AG09309 (cell line): ENCODE measurements around the gene DPF1.

Experiments
- DNase-seq: peaks from one replicate; pipeline ENCODE4 v3.0.0-alpha.2; 2010; ENCODE audit warnings: low read depth
- H3K4me3 ChIP-seq: 2 replicates; pipeline ENCODE4 v1.5.1; 2011; ENCODE audit warnings: mild to moderate bottlenecking, low read depth, low read length, moderate library complexity; ENCODE audit not compliant: control insufficient read depth
- TF ChIP-seq, protein P1 (sequence below): IDR thresholded peaks from 2 replicates; pipeline ENCODE4 v1.5.1; 2011; ENCODE audit warnings: mild to moderate bottlenecking, low read depth, low read length, inconsistent platforms; ENCODE audit not compliant: insufficient read depth, control insufficient read depth; ENCODE audit errors: missing control alignments

Gene DPF1

DNA sequence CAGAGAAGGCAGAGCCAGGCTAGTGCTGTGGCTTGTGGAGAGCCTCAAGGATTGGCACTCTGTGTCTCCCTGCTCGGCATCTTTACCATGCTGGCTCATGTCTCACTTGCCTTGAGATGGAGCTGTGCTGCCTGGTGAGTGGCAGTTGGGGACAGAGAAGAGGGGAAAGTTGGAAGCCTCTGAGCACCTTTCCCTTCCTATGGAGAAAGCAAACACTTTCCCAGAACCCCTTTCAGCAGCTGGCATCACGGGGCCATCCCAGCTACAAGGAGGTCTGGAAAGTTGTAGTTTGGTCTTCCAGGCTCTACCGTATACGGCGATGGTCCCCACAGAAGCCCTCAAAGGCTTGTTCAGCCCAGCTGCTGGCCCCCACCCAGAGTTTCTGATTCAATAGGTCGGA is 58.7 kb downstream of the DPF1 start:
- no peak for DNase-seq
- no peak overlapping the region for H3K4me3 ChIP-seq
- TF ChIP-seq, protein P1, sequence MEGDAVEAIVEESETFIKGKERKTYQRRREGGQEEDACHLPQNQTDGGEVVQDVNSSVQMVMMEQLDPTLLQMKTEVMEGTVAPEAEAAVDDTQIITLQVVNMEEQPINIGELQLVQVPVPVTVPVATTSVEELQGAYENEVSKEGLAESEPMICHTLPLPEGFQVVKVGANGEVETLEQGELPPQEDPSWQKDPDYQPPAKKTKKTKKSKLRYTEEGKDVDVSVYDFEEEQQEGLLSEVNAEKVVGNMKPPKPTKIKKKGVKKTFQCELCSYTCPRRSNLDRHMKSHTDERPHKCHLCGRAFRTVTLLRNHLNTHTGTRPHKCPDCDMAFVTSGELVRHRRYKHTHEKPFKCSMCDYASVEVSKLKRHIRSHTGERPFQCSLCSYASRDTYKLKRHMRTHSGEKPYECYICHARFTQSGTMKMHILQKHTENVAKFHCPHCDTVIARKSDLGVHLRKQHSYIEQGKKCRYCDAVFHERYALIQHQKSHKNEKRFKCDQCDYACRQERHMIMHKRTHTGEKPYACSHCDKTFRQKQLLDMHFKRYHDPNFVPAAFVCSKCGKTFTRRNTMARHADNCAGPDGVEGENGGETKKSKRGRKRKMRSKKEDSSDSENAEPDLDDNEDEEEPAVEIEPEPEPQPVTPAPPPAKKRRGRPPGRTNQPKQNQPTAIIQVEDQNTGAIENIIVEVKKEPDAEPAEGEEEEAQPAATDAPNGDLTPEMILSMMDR = no peak

DNA sequence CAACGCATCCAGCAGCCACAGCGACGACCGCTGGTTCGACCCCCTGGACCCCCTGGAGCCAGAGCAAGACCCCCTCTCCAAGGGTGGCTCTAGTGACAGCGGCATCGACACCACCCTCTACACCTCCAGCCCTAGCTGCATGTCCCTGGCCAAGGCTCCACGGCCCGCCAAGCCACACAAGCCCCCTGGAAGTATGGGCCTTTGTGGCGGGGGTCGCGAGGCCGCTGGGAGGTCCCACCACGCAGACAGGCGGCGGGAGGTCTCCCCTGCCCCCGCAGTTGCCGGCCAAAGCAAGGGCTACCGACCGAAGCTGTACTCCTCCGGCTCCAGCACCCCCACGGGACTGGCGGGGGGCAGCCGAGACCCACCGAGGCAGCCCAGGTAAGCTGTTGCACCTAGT is 59.5 kb downstream of the DPF1 start:
- TF ChIP-seq, protein P1 = no peak
- no peak overlapping the region for H3K4me3 ChIP-seq
- DNase-seq = no peak

DNA sequence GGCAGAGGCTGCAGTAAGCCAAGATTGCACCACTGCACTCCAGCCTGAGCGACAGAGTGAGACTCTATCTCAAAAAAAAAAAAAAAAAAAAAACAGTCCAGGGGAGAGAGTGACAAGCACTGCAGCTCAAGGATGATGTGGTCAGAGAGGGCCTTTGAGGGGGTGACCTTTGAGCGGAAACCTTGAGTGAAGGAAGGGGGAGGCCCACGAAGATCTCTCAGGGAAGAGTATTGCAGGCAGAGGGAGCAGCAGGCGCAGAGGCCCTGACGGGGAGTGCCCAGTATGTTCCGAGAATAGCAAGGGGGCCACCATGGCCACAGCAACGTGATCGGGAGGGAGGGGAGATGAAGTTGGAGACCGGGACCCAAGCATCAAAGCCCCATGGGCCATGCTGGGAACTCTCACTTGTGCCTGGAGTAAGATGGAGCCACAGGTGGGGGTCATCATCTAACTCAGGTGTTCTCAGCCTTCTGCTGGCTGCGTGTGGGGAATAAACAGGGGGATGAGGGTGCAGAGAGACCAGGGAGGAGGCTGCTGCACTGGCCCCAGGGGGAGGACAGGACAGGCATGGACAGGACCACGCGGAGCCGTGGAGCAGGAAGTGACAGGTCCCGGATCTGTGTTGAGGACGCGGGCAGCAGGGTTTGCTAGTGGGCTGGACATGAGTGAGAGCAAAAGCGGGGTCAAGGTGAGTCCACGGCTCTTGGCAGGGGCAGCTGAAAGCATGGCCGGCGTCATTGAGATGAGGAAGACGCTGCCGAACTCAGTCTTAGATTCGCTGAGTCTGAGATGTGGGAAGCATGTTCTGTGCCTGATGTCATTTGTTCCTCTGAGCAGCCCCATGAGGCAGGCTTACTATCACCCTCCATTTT is 60.4 kb downstream of the DPF1 start:
- DNase-seq = no peak
- TF ChIP-seq, protein P1 = no peak
- no peak overlapping the region for H3K4me3 ChIP-seq

DNA sequence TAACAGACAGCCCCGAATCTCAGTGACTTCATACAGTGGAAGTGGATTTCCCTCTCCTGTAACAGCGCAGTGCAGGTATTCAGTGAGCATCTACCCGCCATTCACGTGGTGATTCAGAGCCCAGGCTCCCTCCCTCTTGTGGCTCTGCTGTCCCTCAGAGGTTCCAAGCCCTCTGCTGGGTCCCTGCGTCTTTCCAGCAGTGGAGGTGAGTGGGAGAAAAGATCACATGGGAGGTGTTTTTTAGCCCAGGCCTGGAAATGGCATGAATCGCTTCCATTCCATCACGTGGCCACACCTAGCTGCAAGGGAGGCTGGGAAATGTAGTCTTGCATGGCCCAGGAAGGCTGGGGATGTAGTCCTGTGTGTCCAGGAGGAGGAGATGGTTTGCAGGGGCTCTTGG is 61.4 kb downstream of the DPF1 start:
- H3K4me3 ChIP-seq = no peak overlapping the region
- no peak for DNase-seq

DNA sequence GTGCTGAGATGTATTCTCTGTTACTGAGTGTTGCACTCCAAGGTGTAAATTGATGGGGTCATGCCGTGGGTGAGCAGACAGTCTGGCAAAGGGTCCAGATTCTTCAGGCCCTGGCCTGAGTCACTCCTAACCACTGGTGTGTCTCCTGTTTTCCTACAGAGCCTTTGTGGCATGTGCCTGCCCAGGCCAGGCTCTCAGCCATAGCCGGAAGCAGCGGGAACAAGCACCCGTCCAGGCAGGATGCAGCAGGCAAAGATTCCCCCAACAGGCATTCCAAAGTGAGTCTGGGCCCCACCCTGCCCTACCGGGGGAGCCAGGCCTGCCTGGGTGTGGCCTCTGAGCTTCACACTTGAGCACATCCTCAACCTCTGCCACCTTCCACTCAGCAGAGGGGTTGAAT is 61.9 kb downstream of the DPF1 start:
- no peak for DNase-seq
- TF ChIP-seq, protein P1 = no peak
- no peak overlapping the region for H3K4me3 ChIP-seq

More for the DNA sequence above, 61.4 kb downstream of the DPF1 start:
- TF ChIP-seq, protein P1 = no peak
